ENCODE data around the gene NCLN.

NCLN gene

GRCh38 chr19:3189702-3190469 is 4.2 kb downstream of the NCLN start:
- no peak for TF ChIP-seq ZBTB7A (IDR thresholded peaks at IDR 0.05; ENCODE audit: low read depth)
- no peak for TF ChIP-seq CEBPB (IDR thresholded peaks at IDR 0.05)

DNA sequence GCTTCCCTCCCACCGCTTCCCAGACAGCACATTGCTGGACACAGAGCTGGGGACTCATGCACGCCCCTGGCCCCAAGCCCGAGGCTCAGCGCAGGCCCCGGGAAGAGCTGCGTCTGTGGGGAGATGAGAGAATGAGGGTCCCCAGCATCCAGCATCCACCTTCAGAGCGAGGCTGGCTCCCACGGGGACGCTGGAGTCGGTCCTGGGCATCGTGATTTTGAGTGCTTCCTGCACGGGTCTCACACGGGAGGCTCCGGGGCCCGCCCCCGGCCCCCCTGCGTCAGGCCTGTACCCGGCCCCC is 4.7 kb downstream of the NCLN start:
- TF ChIP-seq CEBPB (IDR thresholded peaks at IDR 0.05) (no peak), EP300 (IDR thresholded peaks at IDR 0.05; ENCODE audit: borderline replicate concordance) (no peak), NFIC (IDR thresholded peaks at IDR 0.05) (no peak), MAX (IDR thresholded peaks at IDR 0.05) (no peak), CREB1 (IDR thresholded peaks at IDR 0.05; ENCODE audit: low read depth) (no peak), YY1 (IDR thresholded peaks at IDR 0.05; ENCODE audit: low read depth) (no peak), TEAD4 (IDR thresholded peaks at IDR 0.05) (no peak), RAD21 (IDR thresholded peaks at IDR 0.05; ENCODE audit: low read depth) (no peak), ZBTB7A (IDR thresholded peaks at IDR 0.05; ENCODE audit: low read depth) (no peak), REST (IDR thresholded peaks at IDR 0.05; ENCODE audit: low read depth) (no peak), TAF1 (IDR thresholded peaks at IDR 0.05; ENCODE audit: low read depth) (no peak), TCF12 (IDR thresholded peaks at IDR 0.05; ENCODE audit: low read depth) (no peak), USF1 (IDR thresholded peaks at IDR 0.05) (no peak), EGR1 (IDR thresholded peaks at IDR 0.05) (no peak), FOXM1 (IDR thresholded peaks at IDR 0.05; ENCODE audit: borderline replicate concordance, low read depth) (no peak)

DNA sequence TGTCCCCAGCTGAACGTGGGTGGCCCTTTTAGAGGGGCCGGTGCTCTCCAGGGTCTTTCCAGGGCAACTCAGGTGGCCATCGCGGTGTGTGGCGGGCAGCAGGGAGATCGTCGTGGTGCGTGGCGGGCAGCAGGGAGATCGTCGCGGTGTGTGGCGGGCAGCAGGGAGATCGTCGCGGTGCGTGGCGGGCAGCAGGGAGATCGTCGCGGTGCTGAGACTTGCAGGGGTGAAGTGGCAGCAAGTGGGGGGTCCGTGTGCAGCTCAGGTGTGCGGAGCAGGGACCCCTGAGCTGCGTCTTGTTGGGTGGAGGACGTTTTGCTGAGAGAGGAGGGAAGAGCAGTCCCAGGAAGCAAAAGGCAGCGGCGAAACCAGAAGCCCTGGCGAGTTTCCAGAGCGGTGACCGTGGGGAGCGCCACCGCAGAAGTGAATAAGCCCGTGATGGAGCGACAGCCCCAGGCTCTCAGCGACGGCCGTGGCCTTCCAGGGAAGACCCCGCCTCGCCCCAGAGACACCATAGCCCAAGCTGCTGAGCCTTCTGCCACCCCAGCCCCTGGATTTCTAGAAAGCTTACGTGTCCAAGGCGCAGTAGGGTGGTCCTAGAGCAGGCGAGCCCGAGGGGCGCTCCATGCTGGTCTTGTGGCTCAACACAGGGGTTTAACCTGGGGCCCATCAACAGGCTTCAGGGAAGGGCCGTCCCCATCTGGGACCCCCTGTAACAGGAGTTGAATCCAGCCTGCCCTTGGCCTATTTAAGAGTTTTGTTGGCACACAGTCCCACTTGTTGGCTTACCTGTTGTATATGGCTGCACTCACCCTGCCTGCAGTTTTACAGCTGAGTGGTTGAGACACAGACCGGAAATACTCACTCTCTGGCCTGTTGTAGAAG is 5.4 kb downstream of the NCLN start:
- no peak for TF ChIP-seq EP300 (IDR thresholded peaks at IDR 0.05; ENCODE audit: borderline replicate concordance)
- TF ChIP-seq TEAD4 (IDR thresholded peaks at IDR 0.05) = no peak
- TF ChIP-seq ZBTB7A (IDR thresholded peaks at IDR 0.05; ENCODE audit: low read depth) = no peak
- TF ChIP-seq RAD21 (IDR thresholded peaks at IDR 0.05; ENCODE audit: low read depth) = no peak
- TF ChIP-seq YY1 (IDR thresholded peaks at IDR 0.05; ENCODE audit: low read depth) = no peak
- no peak for TF ChIP-seq TAF1 (IDR thresholded peaks at IDR 0.05; ENCODE audit: low read depth)
- TF ChIP-seq USF1 (IDR thresholded peaks at IDR 0.05) = no peak
- TF ChIP-seq NFIC (IDR thresholded peaks at IDR 0.05) = no peak
- TF ChIP-seq CREB1 (IDR thresholded peaks at IDR 0.05; ENCODE audit: low read depth) = no peak
- no peak for TF ChIP-seq TCF12 (IDR thresholded peaks at IDR 0.05; ENCODE audit: low read depth)
- TF ChIP-seq REST (IDR thresholded peaks at IDR 0.05; ENCODE audit: low read depth) = no peak
- TF ChIP-seq MAX (IDR thresholded peaks at IDR 0.05) = no peak
- no peak for TF ChIP-seq FOXM1 (IDR thresholded peaks at IDR 0.05; ENCODE audit: borderline replicate concordance, low read depth)
- TF ChIP-seq CEBPB (IDR thresholded peaks at IDR 0.05) = no peak
- TF ChIP-seq EGR1 (IDR thresholded peaks at IDR 0.05) = no peak

GRCh38 chr19:3192228-3192635 is 6.5 kb downstream of the NCLN start:
- TF ChIP-seq TEAD4 (IDR thresholded peaks at IDR 0.05) (no peak), RAD21 (IDR thresholded peaks at IDR 0.05; ENCODE audit: low read depth) (no peak), CEBPB (IDR thresholded peaks at IDR 0.05) (no peak), REST (IDR thresholded peaks at IDR 0.05; ENCODE audit: low read depth) (no peak), YY1 (IDR thresholded peaks at IDR 0.05; ENCODE audit: low read depth) (no peak), NFIC (IDR thresholded peaks at IDR 0.05) (no peak), EGR1 (IDR thresholded peaks at IDR 0.05) (no peak), EP300 (IDR thresholded peaks at IDR 0.05; ENCODE audit: borderline replicate concordance) (no peak), TAF1 (IDR thresholded peaks at IDR 0.05; ENCODE audit: low read depth) (no peak), CREB1 (IDR thresholded peaks at IDR 0.05; ENCODE audit: low read depth) (no peak), TCF12 (IDR thresholded peaks at IDR 0.05; ENCODE audit: low read depth) (no peak), FOXM1 (IDR thresholded peaks at IDR 0.05; ENCODE audit: borderline replicate concordance, low read depth) (no peak), ZBTB7A (IDR thresholded peaks at IDR 0.05; ENCODE audit: low read depth) (no peak), USF1 (IDR thresholded peaks at IDR 0.05) (no peak), MAX (IDR thresholded peaks at IDR 0.05) (no peak)

Data from Ishikawa (cell line).